Neural progenitor cell (in vitro differentiated cells): ENCODE results near the gene SMIM41. TPM values are rescaled to one million over a fixed set of nuclear protein-coding genes. Genes with fewer than 3 reads are reported as not detected.

Source experiments
- DNase-seq: peaks from one replicate; pipeline ENCODE4 v3.0.0-alpha.2; 2016; ENCODE audit warnings: low spot score
- H2AFZ ChIP-seq: fragments of 200-600 bp; sonication (generic); replicated peaks from 2 replicates; pipeline ENCODE4 v1.6.1; 2016; ENCODE audit warnings: antibody characterized with exemption
- H3F3A ChIP-seq: fragments of 200-600 bp; sonication (generic); 2 replicates; pipeline ENCODE4 v1.6.1; 2016; ENCODE audit warnings: antibody characterized with exemption, low read depth
- H3K27ac ChIP-seq: fragments of 200-600 bp; sonication (generic); 2 replicates; pipeline ENCODE4 v1.5.1; 2016; ENCODE audit warnings: mild to moderate bottlenecking
- H3K27me3 ChIP-seq: fragments of 200-600 bp; sonication (generic); 2 replicates; pipeline ENCODE4 v1.6.1; 2016; ENCODE audit warnings: mild to moderate bottlenecking, moderate library complexity
- H3K36me3 ChIP-seq: fragments of 200-600 bp; sonication (generic); 2 replicates; pipeline ENCODE4 v1.5.1; 2016
- H3K4me1 ChIP-seq: fragments of 200-600 bp; sonication (generic); 2 replicates; pipeline ENCODE4 v1.6.1; 2016; ENCODE audit warnings: mixed run types
- H3K4me2 ChIP-seq: fragments of 200-600 bp; sonication (generic); 2 replicates; pipeline ENCODE4 v1.6.1; 2016
- H3K4me3 ChIP-seq: fragments of 200-600 bp; sonication (generic); 2 replicates; pipeline ENCODE4 v1.5.1; 2016
- H3K79me2 ChIP-seq: fragments of 200-600 bp; sonication (generic); 2 replicates; pipeline ENCODE4 v1.6.1; 2016; ENCODE audit warnings: low read depth
- H3K9ac ChIP-seq: fragments of 200-600 bp; sonication (generic); 2 replicates; pipeline ENCODE4 v1.6.1; 2016
- H3K9me3 ChIP-seq: fragments of 200-600 bp; sonication (generic); 2 replicates; pipeline ENCODE4 v1.5.1; 2016; ENCODE audit warnings: low read depth
- H4K20me1 ChIP-seq: fragments of 200-600 bp; sonication (generic); 2 replicates; pipeline ENCODE4 v1.6.1; 2016; ENCODE audit warnings: low read depth
- H3K27ac Mint-ChIP-seq: 3 replicates; pipeline ENCODE4 v1.8.0; 2021; ENCODE audit warnings: mixed read lengths
- H3K27me3 Mint-ChIP-seq: 2 replicates; pipeline ENCODE4 v1.8.0; 2022; ENCODE audit warnings: low read depth, mild to moderate bottlenecking, inconsistent platforms, moderate library complexity, mixed read lengths; ENCODE audit not compliant: insufficient read depth
- H3K36me3 Mint-ChIP-seq: 3 replicates; pipeline ENCODE4 v1.8.0; 2021; ENCODE audit warnings: mixed read lengths
- H3K4me1 Mint-ChIP-seq: 3 replicates; pipeline ENCODE4 v1.8.0; 2021; ENCODE audit warnings: mixed read lengths
- H3K4me3 Mint-ChIP-seq: 3 replicates; pipeline ENCODE4 v1.8.0; 2021; ENCODE audit warnings: mild to moderate bottlenecking, moderate library complexity, mixed read lengths
- H3K9me3 Mint-ChIP-seq: 3 replicates; pipeline ENCODE4 v1.8.0; 2020; ENCODE audit warnings: mixed read lengths
- CTCF ChIP-seq: fragments of 200-600 bp; sonication (generic); IDR thresholded peaks from 2 replicates; pipeline ENCODE4 v1.5.1; 2017; ENCODE audit warnings: antibody characterized with exemption, mild to moderate bottlenecking
- EZH2 ChIP-seq: fragments of 200-600 bp; sonication (generic); IDR thresholded peaks from 2 replicates; pipeline ENCODE4 v1.6.1; 2017; ENCODE audit warnings: antibody characterized with exemption, mild to moderate bottlenecking, moderate library complexity
- EZH2phosphoT487 ChIP-seq: fragments of 200-600 bp; sonication (generic); IDR thresholded peaks from 2 replicates; pipeline ENCODE4 v1.6.1; 2017; ENCODE audit warnings: antibody characterized with exemption
- total RNA-seq: library from RNA; depleted of rRNA; stranded (reverse); fragments of >200 nt; gene quantifications from 2 replicates; pipeline ENCODE4 v1.2.3, GENCODE V29; 2015; ENCODE audit warnings: low replicate concordance

The SMIM41 gene
- total RNA-seq, 1 donor from 2014 or later, result not detected

- no peaks in the 10 kb centered on the region for H3K36me3 Mint-ChIP-seq
- H3K27ac ChIP-seq, result no peak overlapping the region
- H3K36me3 ChIP-seq, result no peaks in the 10 kb centered on the region
- H3K79me2 ChIP-seq, result no peaks in the 10 kb centered on the region
- no peaks in the 10 kb centered on the region for H3K9me3 Mint-ChIP-seq
- peak overlapping the region; percentile 81 for H2AFZ ChIP-seq
- peaks cover 31% of the 10 kb centered on the region for H3K27me3 Mint-ChIP-seq
- H3K27me3 ChIP-seq, result peaks cover 60% of the 10 kb centered on the region
- no peak overlapping the region for H3K9ac ChIP-seq
- TF ChIP-seq EZH2 (peak; percentile 48), CTCF (no peak)
- DNase-seq, result peak; percentile 92
- H3F3A ChIP-seq, result peaks cover 31% of the 10 kb centered on the region
- H3K4me3 ChIP-seq, result peak overlapping the region; percentile 54
- H4K20me1 ChIP-seq, result peaks cover 37% of the 10 kb centered on the region
- H3K4me3 Mint-ChIP-seq, result peak overlapping the region; percentile 87
- peaks cover 40% of the 10 kb centered on the region for H3K4me1 Mint-ChIP-seq
- peak overlapping the region; percentile 79 for H3K4me2 ChIP-seq
- no peak overlapping the region for H3K27ac Mint-ChIP-seq
- peaks cover 10% of the 10 kb centered on the region for H3K4me1 ChIP-seq
- H3K9me3 ChIP-seq, result no peaks in the 10 kb centered on the region
Measured at GRCh38 chr12:52036587-52037171, 42.8 kb upstream of the SMIM41 start.

DNA sequence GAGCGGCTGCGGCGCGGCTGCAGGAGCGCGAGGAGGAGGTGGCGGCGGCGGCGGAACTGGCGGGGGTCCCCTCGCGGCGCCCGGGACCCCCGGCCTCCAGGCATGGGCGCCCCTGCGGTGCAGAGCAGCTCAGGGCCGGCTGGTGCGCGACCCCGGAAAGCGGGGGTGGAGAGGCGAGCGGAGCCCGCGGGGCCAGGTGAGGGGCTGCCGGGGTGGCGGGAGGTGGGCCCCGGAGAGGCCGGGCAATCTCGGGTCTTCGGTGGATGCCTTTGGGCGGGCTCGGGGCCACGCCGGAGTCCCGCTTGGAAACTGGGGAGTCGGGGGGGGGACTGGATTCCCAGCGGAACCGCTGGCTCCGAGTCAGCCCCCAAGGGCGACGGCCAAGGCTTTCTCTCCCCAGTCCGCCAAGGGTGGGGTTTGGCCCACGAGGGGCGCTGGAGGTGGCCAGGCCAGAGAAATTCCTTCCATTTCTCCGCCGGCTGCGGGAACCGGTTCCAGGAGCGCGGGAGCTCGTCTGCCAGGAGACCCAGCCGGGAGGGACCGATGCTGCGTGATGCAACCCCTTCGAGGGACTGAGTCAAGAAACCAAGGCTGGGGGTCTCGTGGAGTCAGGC lies 42.1 kb upstream of the SMIM41 start:
- peak overlapping the region; percentile 48 for H3K9ac ChIP-seq
- peaks cover 26% of the 10 kb centered on the region for H3F3A ChIP-seq
- H3K27me3 ChIP-seq, result peaks cover 60% of the 10 kb centered on the region
- H3K27ac Mint-ChIP-seq, result peak overlapping the region; percentile 82
- H3K9me3 Mint-ChIP-seq, result no peaks in the 10 kb centered on the region
- H3K4me3 Mint-ChIP-seq, result peak overlapping the region; percentile 94
- peak overlapping the region; percentile 76 for H3K4me3 ChIP-seq
- peaks cover 35% of the 10 kb centered on the region for H3K4me1 Mint-ChIP-seq
- H3K36me3 Mint-ChIP-seq, result peaks cover 4% of the 10 kb centered on the region
- peak overlapping the region; percentile 57 for H2AFZ ChIP-seq
- no peaks in the 10 kb centered on the region for H3K9me3 ChIP-seq
- H3K79me2 ChIP-seq, result no peaks in the 10 kb centered on the region
- peak; percentile 69 for DNase-seq
- no peak overlapping the region for H3K27ac ChIP-seq
- TF ChIP-seq EZH2phosphoT487, result no peak
- peak; percentile 36 for TF ChIP-seq CTCF
- no peaks in the 10 kb centered on the region for H3K36me3 ChIP-seq
- H4K20me1 ChIP-seq, result peaks cover 41% of the 10 kb centered on the region
- peaks cover 31% of the 10 kb centered on the region for H3K27me3 Mint-ChIP-seq
- peaks cover 7% of the 10 kb centered on the region for H3K4me1 ChIP-seq
- peak overlapping the region; percentile 90 for H3K4me2 ChIP-seq

- Histone ChIP-seq H3F3A (peaks cover 23% of the 10 kb centered on the region), H3K4me3 (peak overlapping the region; percentile 76), H3K27me3 (peaks cover 57% of the 10 kb centered on the region), H3K4me2 (no peak overlapping the region), H3K4me1 (peaks cover under 1% of the 10 kb centered on the region), H3K9me3 (no peaks in the 10 kb centered on the region), H3K27ac (no peak overlapping the region), H3K36me3 (no peaks in the 10 kb centered on the region), H4K20me1 (peaks cover 41% of the 10 kb centered on the region), H2AFZ (no peak overlapping the region), H3K9ac (no peak overlapping the region), H3K79me2 (no peaks in the 10 kb centered on the region)
- Mint-ChIP-seq H3K27me3 (peaks cover 28% of the 10 kb centered on the region), H3K4me1 (peaks cover 28% of the 10 kb centered on the region), H3K27ac (peak overlapping the region; percentile 16), H3K4me3 (peak overlapping the region; percentile 94), H3K36me3 (peaks cover 4% of the 10 kb centered on the region), H3K9me3 (no peaks in the 10 kb centered on the region)
- DNase-seq, result no peak
- TF ChIP-seq EZH2 (no peak), CTCF (no peak), EZH2phosphoT487 (no peak)
Measured at GRCh38 chr12:52038447-52038846, 41.1 kb upstream of the SMIM41 start.
